ENCODE measurements around the gene ZDHHC4.

- no peak for TF ChIP-seq CTCF (IDR thresholded peaks at IDR 0.05)
- no peak for TF ChIP-seq POLR2A (IDR thresholded peaks at IDR 0.05)
- no peak for TF ChIP-seq POLR2AphosphoS5 (IDR thresholded peaks at IDR 0.05)
- TF ChIP-seq EP300 (IDR thresholded peaks at IDR 0.05), result no peak
Observed at GRCh38 chr7:6588566-6588965, 11.3 kb downstream of the ZDHHC4 start.
